Liver (tissue), 3 donors: ENCODE measurements around the gene GNG4.

Source experiments
- CTCF ChIP-seq: fragments of 150-350 bp; IDR thresholded peaks from 2 replicates; pipeline ENCODE4 v1.5.1; 2017; ENCODE audit warnings: improper control_type of control experiment, low read depth, low read length; ENCODE audit not compliant: missing input control
- EGR1 ChIP-seq, 2 donors: IDR thresholded peaks; 2 replicates each; pipeline ENCODE4 v1.6.1; 2016 to 2018; ENCODE audit warnings: antibody characterized with exemption in 2 of 2, low read depth in 2 of 2
- JUND ChIP-seq, 2 donors: IDR thresholded peaks; 2 replicates each; pipeline ENCODE4 v1.6.1; 2016; ENCODE audit warnings: antibody characterized with exemption in 2 of 2
- RAD21 ChIP-seq, 2 donors: IDR thresholded peaks; 2 replicates each; pipeline ENCODE4 v1.6.1; 2016; ENCODE audit warnings: antibody characterized with exemption in 2 of 2, mild to moderate bottlenecking in 2 of 2
- REST ChIP-seq: IDR thresholded peaks from 2 replicates; pipeline ENCODE4 v1.6.1; 2016; ENCODE audit warnings: antibody characterized with exemption, mild to moderate bottlenecking
- RXRA ChIP-seq, 2 donors: IDR thresholded peaks; 2 replicates each; pipeline ENCODE4 v1.6.1; 2017 to 2018; ENCODE audit warnings: antibody characterized with exemption in 2 of 2, mild to moderate bottlenecking in 1 of 2
- SP1 ChIP-seq: IDR thresholded peaks from 2 replicates; pipeline ENCODE4 v1.6.1; 2018; ENCODE audit warnings: antibody characterized with exemption, mild to moderate bottlenecking
- TAF1 ChIP-seq: conservative IDR thresholded peaks from 2 replicates; pipeline ENCODE4 v1.6.1; 2016; ENCODE audit warnings: antibody characterized with exemption, mild to moderate bottlenecking
- TF ChIP-seq, protein P1 (sequence below): IDR thresholded peaks from 2 replicates; pipeline ENCODE4 v1.6.1; 2016; ENCODE audit warnings: antibody characterized with exemption
- donor health status: healthy.
- donor health status: healthy.

GRCh38 chr1:235573880-235574279, 75.7 kb downstream of the GNG4 start:
- TF ChIP-seq CTCF (no peak), SP1 (no peak), RAD21 (IDR thresholded peaks at IDR 0.05) (no peak), TAF1 (no peak), RXRA (IDR thresholded peaks at IDR 0.05) (no peak), REST (no peak), EGR1 (IDR thresholded peaks at IDR 0.05; ENCODE audit: low read depth in 2 of 2) (no peak), JUND (IDR thresholded peaks at IDR 0.05) (no peak)
- TF ChIP-seq, protein P1, sequence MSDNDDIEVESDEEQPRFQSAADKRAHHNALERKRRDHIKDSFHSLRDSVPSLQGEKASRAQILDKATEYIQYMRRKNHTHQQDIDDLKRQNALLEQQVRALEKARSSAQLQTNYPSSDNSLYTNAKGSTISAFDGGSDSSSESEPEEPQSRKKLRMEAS: no peak
